ENCODE data around the gene PSMC4.

PSMC4 gene

GRCh38 chr19:39970675-39971379 is at the start of gene PSMC4:
PSMC4 (plus strand) TSS chr19:39971165; CDS start chr19:39971203, 38 bp downstream.
- DNase-seq: peak; percentile 99

- no peak for DNase-seq
Observed at GRCh38 chr19:39923862-39924261, 47.1 kb upstream of the PSMC4 start.

- DNase-seq: no peak
Observed at GRCh38 chr19:39924389-39924788, 46.6 kb upstream of the PSMC4 start.

DNA sequence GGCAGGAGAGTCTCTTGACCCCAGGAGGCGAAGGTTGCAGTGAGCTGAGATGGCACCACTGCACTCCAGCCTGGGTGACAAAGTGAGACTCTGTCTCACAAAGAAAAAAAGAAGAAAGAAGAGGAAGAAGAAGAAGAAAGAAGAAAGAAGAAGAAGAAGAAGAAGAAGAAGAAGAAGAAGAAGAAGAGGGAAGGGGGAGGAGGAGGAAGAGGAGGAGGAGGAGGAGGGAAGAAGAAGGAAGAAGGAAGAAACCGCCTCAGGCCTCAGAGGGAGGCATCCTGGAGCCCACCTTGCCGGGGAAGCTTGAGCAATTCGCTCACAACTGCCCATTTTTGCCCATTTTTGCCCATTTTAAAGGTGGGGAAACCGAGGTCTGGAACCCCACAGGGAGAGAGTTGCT is 46.0 kb upstream of the PSMC4 start:
- DNase-seq: no peak

DNA sequence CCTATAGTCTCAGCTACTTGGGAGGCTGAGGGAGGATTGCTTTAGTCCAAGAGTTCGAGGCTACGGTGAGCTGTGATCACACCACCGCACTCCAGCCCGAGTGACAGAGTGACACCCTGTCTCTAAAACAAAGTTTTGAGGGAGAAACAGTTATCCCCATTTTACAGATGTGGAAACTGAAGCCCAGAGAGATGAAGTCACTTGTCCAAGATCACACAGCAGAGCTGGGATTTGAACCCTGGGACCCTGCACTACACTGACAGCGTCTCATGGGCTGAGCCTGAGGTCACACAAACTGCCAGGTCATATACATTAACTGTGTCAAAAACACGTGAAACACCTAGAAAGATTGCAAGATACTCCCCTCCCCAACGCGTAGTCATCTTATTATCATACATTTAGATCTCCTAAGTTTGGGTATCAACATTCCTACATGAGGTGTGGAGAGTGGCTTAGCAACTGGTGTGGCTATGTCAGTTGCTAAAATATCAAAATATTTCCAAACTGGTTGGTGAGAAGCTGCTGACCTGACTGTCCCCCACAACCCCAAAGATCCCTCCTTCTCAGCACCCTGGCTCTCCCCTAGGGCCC is 44.7 kb upstream of the PSMC4 start:
- no peak for DNase-seq

- no peak for DNase-seq
Observed at GRCh38 chr19:39927076-39927475, 43.9 kb upstream of the PSMC4 start.

- no peak for DNase-seq
Observed at GRCh38 chr19:39927524-39928356, 43.2 kb upstream of the PSMC4 start.

- no peak for DNase-seq
Observed at GRCh38 chr19:39928357-39928725, 42.6 kb upstream of the PSMC4 start.

- DNase-seq: no peak
Observed at GRCh38 chr19:39929750-39930149, 41.2 kb upstream of the PSMC4 start.

GRCh38 chr19:39934584-39935363 is 36.2 kb upstream of the PSMC4 start, which contains the start of gene FCGBP:
FCGBP (minus strand) TSS chr19:39934634.
- DNase-seq: no peak

DNA sequence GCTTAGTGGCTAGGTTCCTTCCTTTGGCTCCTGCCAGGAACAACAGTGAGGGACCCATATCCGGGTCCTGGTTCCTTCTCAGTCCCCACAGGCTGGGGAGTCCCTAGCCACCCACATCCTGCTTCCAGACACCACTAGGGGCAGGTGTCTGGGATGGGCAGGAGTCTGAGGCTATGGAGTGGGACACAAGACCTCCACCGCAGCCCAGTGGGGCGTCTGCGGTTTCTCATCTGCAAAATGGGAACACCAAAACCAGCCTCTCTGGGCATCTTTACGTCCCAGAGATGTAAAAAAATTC is 35.7 kb upstream of the PSMC4 start:
- no peak for DNase-seq

- no peak for DNase-seq
Observed at GRCh38 chr19:39936020-39936419, 34.9 kb upstream of the PSMC4 start.

- no peak for DNase-seq
Observed at GRCh38 chr19:39936622-39937021, 34.3 kb upstream of the PSMC4 start.

DNA sequence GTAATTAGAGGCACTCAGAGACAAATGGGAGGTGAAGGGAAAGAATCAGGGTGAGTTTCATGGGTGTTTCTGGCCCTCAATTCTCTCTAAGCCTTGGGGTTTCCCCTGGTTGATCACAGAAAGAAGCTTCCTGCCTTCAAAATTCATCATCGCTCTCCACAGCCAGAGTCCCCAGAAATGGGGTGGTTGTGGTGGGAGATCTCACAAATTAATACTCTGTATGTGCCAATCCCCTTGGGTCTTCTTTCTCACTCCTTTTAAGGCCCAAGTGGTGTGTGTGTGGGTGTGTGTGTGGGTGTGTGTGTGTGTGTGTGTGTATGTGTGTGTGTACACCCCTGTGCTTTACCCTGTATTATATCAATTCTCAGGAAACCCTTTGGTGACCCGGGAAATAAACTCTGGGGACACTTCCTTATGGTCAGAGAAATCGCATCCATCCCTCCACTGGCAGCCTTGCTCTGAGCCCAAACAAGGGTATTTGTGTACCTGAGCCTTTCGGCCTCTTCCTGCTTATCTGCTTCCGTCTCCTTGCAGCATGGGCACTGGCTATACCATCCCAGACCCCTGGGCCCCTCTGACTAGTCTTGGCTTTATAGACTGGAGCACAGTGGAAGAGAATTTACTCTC is 33.8 kb upstream of the PSMC4 start:
- DNase-seq: no peak

DNA sequence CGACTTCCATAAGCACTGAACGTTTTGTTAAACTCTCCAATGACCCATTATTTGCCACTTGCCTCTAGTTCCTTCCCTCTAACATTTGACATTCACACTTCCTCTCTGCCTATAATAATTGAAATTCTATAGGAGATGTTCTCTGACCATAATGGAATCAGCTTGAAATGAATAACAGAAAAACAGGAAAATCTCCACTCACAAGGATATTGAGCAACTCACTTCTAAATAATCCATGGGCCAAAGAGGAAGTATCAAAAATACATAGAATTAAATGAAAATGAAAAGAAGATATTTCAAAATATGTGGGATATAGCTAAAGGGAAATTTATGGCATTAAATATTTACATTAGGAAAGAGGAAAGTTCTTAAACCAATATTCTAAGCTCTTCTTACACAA is 33.2 kb upstream of the PSMC4 start:
- no peak for DNase-seq

DNA sequence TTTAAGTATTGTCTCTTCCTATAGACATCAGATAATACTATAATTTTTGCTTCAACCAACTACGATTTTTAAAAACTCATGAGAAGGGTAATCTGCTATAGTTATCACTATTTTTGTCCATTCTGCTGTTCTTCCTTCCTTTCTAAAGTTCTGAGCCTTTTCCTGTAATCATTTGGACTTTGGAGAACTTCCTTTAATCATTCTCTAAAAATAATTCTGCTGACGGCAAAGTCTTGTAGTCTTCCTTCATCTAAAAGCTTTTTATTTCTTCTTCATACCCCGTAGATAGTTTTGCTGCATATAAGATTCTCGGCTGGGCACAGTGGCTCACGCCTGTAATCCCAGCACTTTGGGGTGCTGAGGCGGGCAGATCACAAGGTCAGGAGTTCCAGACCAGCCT is 31.4 kb upstream of the PSMC4 start:
- no peak for DNase-seq

DNA sequence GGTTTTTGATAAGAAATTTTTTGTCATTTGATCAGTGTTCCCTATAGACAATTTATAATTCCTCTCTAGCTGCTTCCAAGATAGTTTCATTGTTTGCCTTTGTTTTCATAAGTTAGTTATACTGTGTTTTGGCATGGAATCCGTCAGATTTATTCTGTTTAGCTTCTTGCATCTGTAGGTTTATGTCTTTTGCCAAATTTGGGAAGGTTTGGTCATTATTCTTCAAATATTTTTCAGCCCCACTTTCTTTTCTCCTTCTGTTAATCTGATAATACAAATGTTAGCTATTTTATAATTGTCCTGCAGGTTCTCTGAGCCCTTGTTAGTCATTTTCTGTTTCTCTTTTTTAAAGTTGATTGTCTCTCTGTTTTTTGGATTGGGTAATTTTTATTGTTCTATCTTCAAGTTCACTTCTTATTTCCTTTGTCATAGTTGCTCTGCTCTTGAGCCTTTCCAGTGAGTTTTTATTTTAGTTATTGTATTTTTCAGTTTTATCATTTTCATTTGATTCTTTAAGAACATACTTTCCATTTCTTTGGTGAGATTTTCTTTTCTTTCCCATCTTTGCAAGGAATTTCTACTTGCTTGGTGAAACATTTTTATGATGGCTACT is 30.6 kb upstream of the PSMC4 start:
- no peak for DNase-seq

DNA sequence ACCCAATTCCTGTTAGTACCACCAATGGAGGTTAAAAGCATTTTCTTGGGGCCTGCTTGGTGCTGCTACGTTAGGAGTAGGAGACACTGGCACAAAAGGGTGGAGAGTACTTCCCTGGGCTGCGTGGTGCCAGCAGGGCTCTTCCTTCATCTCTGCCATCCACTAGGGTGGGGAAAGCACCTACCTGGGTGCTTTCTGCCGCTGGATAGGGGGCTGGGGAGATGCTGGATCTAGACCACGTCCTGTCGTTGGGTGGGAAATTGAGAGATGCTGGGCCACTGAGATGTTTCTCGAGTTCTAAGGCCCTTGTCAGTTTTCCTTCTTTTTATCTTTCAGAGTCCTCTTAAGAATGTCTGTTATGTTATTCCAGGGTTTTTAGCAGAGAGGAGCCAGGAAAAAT is 29.8 kb upstream of the PSMC4 start:
- no peak for DNase-seq

- no peak for DNase-seq
Observed at GRCh38 chr19:39941615-39942365, 29.2 kb upstream of the PSMC4 start.

DNA sequence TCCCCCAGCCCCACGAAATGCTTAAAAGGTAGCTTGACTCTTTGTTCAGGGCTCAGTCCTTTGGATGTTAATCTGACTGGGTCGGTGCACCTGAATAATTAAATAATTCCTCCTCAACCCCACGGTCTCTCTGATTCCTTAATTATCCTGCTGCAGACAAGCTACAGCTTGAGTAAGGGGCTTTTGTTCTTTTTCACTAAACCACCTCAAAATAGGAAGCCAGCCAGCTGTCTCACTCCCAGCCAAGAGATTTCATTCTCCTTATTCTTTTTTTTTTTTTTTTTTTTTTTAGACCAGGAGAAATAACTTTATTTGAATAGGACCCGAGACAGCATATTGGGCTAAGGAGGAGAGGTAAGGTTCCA is 28.6 kb upstream of the PSMC4 start:
- DNase-seq: no peak

GRCh38 chr19:39943586-39943985 is 27.4 kb upstream of the PSMC4 start:
- DNase-seq: no peak

- no peak for DNase-seq
Observed at GRCh38 chr19:39946532-39946931, 24.4 kb upstream of the PSMC4 start.

All from femur (tissue), 1 donor.